Endothelial cell of umbilical vein (primary cell): Measurements from ENCODE around the gene ADRA2C. TPM values are rescaled to one million over a fixed set of nuclear protein-coding genes. Genes with fewer than 3 reads are reported as not detected.

Source experiments
- BruUV-seq: library from RNA; stranded (reverse); fragments of 400-500 nt; replicated peaks from 2 replicates; lab custom pipeline; 2021; lab: Mats Ljungman, UMichigan
- CTCF ChIA-PET: fragments of 300-600, 350-600 bp; sonication (Branson Sonifier 250); formaldehyde crosslinking; loops from one replicate; lab custom pipeline; 2021; ENCODE audit warnings: antibody characterized with exemption, inconsistent platforms; lab: Charles Lee
- POLR2A ChIA-PET: fragments of 300-600, 350-600 bp; sonication (Branson Sonifier 250); formaldehyde crosslinking; loops from one replicate; lab custom pipeline; 2021; ENCODE audit warnings: antibody characterized with exemption, inconsistent platforms; lab: Charles Lee
- DNase-seq: peaks from one replicate; pipeline ENCODE4 v3.0.0-alpha.2; 2011; ENCODE audit warnings: low read depth, low spot score
- FAIRE-seq: peaks from 2 replicates; lab custom pipeline; 2011; peaks lifted over from hg19 to GRCh38; lab: Jason Lieb, UNC
- H2AFZ ChIP-seq: 2 replicates; pipeline ENCODE4 v1.6.0; 2012; ENCODE audit warnings: low read depth, low read length, control low read depth, inconsistent platforms
- H3K27ac ChIP-seq: 2 replicates; pipeline ENCODE4 v1.5.1; 2011; ENCODE audit warnings: low read depth, mild to moderate bottlenecking, control low read depth, low read length, moderate library complexity; ENCODE audit not compliant: insufficient read depth
- H3K27me3 ChIP-seq, 2 experiments: 2 replicates each; pipeline versions ENCODE4 v1.6.0 to v1.6.1; 2011; ENCODE audit warnings: low read length in 2 of 2, mixed read lengths in 1 of 2; ENCODE audit not compliant: control insufficient read depth in 2 of 2, insufficient read depth in 2 of 2
- H3K36me3 ChIP-seq, 2 experiments: 2 replicates in 1 of 2; 3 replicates in 1 of 2; pipeline ENCODE4 v1.5.1; 2011; ENCODE audit warnings: low read length in 2 of 2, mild to moderate bottlenecking in 1 of 2, moderate library complexity in 1 of 2; ENCODE audit not compliant: control insufficient read depth in 2 of 2, insufficient read depth in 2 of 2; ENCODE audit errors: extremely low read depth in 1 of 2
- H3K4me1 ChIP-seq: 3 replicates; pipeline ENCODE4 v1.5.1; 2011; ENCODE audit warnings: mild to moderate bottlenecking, low read length; ENCODE audit not compliant: control insufficient read depth, insufficient read depth; ENCODE audit errors: extremely low read depth
- H3K4me2 ChIP-seq: 2 replicates; pipeline ENCODE4 v1.6.1; 2011; ENCODE audit warnings: low read length, control low read depth, mixed read lengths; ENCODE audit not compliant: insufficient read depth
- H3K4me3 ChIP-seq, 3 experiments: fragments of 200-600 bp in 1 of 3; sonication (generic), shearing (Covaris generic) in 1 of 3; replicated peaks in 1 of 3; 2 replicates each; pipeline ENCODE4 v1.5.1; 2011 to 2016; ENCODE audit warnings: control low read depth in 3 of 3, low read length in 3 of 3, mild to moderate bottlenecking in 2 of 3, inconsistent platforms in 1 of 3, low read depth in 1 of 3, moderate library complexity in 1 of 3; ENCODE audit not compliant: insufficient read depth in 1 of 3
- H3K79me2 ChIP-seq: 2 replicates; pipeline ENCODE4 v1.6.0; 2012; ENCODE audit warnings: low read length, inconsistent platforms; ENCODE audit not compliant: control insufficient read depth, insufficient read depth
- H3K9ac ChIP-seq: replicated peaks from 2 replicates; pipeline ENCODE3; 2011; ENCODE audit warnings: low read length, control low read depth; ENCODE audit not compliant: insufficient read depth; ENCODE audit errors: extremely low read depth
- H3K9me1 ChIP-seq: replicated peaks from 3 replicates; pipeline ENCODE4 v1.6.0; 2011; ENCODE audit warnings: mild to moderate bottlenecking, low read length; ENCODE audit not compliant: control insufficient read depth, insufficient read depth; ENCODE audit errors: extremely low read depth
- H3K9me3 ChIP-seq: replicated peaks from 2 replicates; pipeline ENCODE4 v1.5.1; 2012; ENCODE audit warnings: low read length, inconsistent platforms; ENCODE audit not compliant: control insufficient read depth, insufficient read depth
- H4K20me1 ChIP-seq: replicated peaks from 2 replicates; pipeline ENCODE3; 2011; ENCODE audit warnings: mild to moderate bottlenecking, low read length; ENCODE audit not compliant: control insufficient read depth, insufficient read depth; ENCODE audit errors: extremely low read depth
- EZH2 ChIP-seq: IDR thresholded peaks from 2 replicates; pipeline ENCODE4 v1.6.1; 2012; ENCODE audit warnings: borderline replicate concordance, low read depth, mild to moderate bottlenecking, moderate library complexity, low read length, inconsistent platforms; ENCODE audit not compliant: severe bottlenecking
- FOS ChIP-seq: IDR thresholded peaks from 2 replicates; pipeline ENCODE4 v1.6.1; 2011; ENCODE audit warnings: mild to moderate bottlenecking, low read length, moderate library complexity, borderline replicate concordance; ENCODE audit not compliant: insufficient read depth
- GATA2 ChIP-seq: IDR thresholded peaks from 2 replicates; pipeline ENCODE4 v1.7.0; 2011; ENCODE audit warnings: low read depth, mild to moderate bottlenecking, moderate library complexity, mixed read lengths, low read length; ENCODE audit not compliant: insufficient read length, insufficient read depth
- JUN ChIP-seq: IDR thresholded peaks from 2 replicates; pipeline ENCODE4 v1.6.1; 2011; ENCODE audit warnings: borderline replicate concordance, low read depth; ENCODE audit not compliant: insufficient read length, insufficient read depth
- MYC ChIP-seq: IDR thresholded peaks from one replicate; pipeline ENCODE4 v1.6.1; 2011; ENCODE audit warnings: mild to moderate bottlenecking, low read depth, low read length
- POLR2A ChIP-seq: IDR thresholded peaks from 2 replicates; pipeline ENCODE4 v1.6.1; 2012; ENCODE audit warnings: low read depth, mild to moderate bottlenecking, control low read depth, low read length
- POLR2AphosphoS5 ChIP-seq: IDR thresholded peaks from 2 replicates; pipeline ENCODE4 v1.6.1; 2012; ENCODE audit warnings: low read depth, mild to moderate bottlenecking, control low read depth, low read length, moderate library complexity; ENCODE audit not compliant: insufficient read depth
- dilution Hi-C: fragments of 300-500 bp; cut with MboI; formaldehyde crosslinking; loops from one replicate; pipeline ENCODE4 v1.15.0; 2019; ENCODE audit warnings: low sequenced_read_pairs; ENCODE audit not compliant: extremely low pct_ligation_motif_present
- intact Hi-C: fragments of 100-400 bp; cut with micrococcal nuclease; formaldehyde crosslinking; loops from one replicate; pipeline ENCODE4 v1.10.0; 2022
- polyA plus RNA-seq, 4 experiments: library from polyadenylated mRNA; depleted of rRNA in 3 of 4; stranded (reverse) in 3 of 4; unstranded in 1 of 4; fragments of >200 nt; gene quantifications; 2 replicates each; pipeline versions ENCODE4 v1.2.1 to v1.2.3, GENCODE V29; 2011 to 2012; ENCODE audit warnings: missing spikeins in 1 of 4
- total RNA-seq: library from RNA; stranded (reverse); gene quantifications from 2 replicates; pipeline ENCODE4 v1.2.3, GENCODE V29; 2021
- TF ChIP-seq, protein P1 (sequence below): IDR thresholded peaks from 2 replicates; pipeline ENCODE4 v1.6.1; 2011; ENCODE audit not compliant: insufficient read depth, insufficient read length
- TF ChIP-seq, protein P2 (sequence below), 2 donors: IDR thresholded peaks; 1 replicate in 1 of 2; 2 replicates in 1 of 2; pipeline ENCODE4 v1.5.1; 2011; ENCODE audit warnings: low read length in 2 of 2, mild to moderate bottlenecking in 2 of 2, moderate library complexity in 2 of 2, control low read depth in 1 of 2, inconsistent platforms in 1 of 2, low read depth in 1 of 2; ENCODE audit not compliant: insufficient read depth in 1 of 2; ENCODE audit errors: extremely low read depth in 1 of 2

The ADRA2C gene
- total and polyA plus RNA-seq, 2 donors (not counting 3 experiments of a cell fraction or from before 2014, with no cell fraction given), result 0.03 to 0.40 TPM

- Histone ChIP-seq H3K27ac (no peak overlapping the region), H4K20me1 (no peaks in the 10 kb centered on the region), H2AFZ (no peak overlapping the region), H3K9ac (no peak overlapping the region), H3K9me3 (no peaks in the 10 kb centered on the region), H3K79me2 (no peaks in the 10 kb centered on the region), H3K27me3 (no peaks in the 10 kb centered on the region), H3K36me3 (no peaks in the 10 kb centered on the region), H3K4me3 (no peak overlapping the region), H3K4me1 (no peaks in the 10 kb centered on the region), H3K9me1 (no peaks in the 10 kb centered on the region), H3K4me2 (no peak overlapping the region)
- dilution Hi-C loops, result no loop called here
- POLR2A ChIA-PET, result no interaction called here
- DNase-seq, result no peak
- no TSS peak for BruUV-seq
- CTCF ChIA-PET, result no interaction called here
- no peak for TF ChIP-seq POLR2AphosphoS5
- intact Hi-C loops, result no loop called here
- FAIRE-seq, result no peak
Measured at GRCh38 chr4:3721186-3721585, 45.0 kb upstream of the ADRA2C start.

GRCh38 chr4:3721627-3722026, 44.6 kb upstream of the ADRA2C start:
- Histone ChIP-seq H3K9ac (no peak overlapping the region), H3K9me1 (no peaks in the 10 kb centered on the region), H3K4me3 (no peak overlapping the region), H4K20me1 (no peaks in the 10 kb centered on the region), H3K4me1 (no peaks in the 10 kb centered on the region), H3K9me3 (no peaks in the 10 kb centered on the region), H3K4me2 (no peak overlapping the region), H2AFZ (no peak overlapping the region), H3K36me3 (no peaks in the 10 kb centered on the region), H3K79me2 (no peaks in the 10 kb centered on the region), H3K27ac (no peak overlapping the region), H3K27me3 (no peaks in the 10 kb centered on the region)
- no TSS peak for BruUV-seq
- TF ChIP-seq JUN, result no peak
- TF ChIP-seq POLR2AphosphoS5, result no peak
- TF ChIP-seq POLR2A, result no peak
- TF ChIP-seq FOS, result no peak
- TF ChIP-seq MYC, result no peak
- TF ChIP-seq GATA2, result no peak
- TF ChIP-seq EZH2, result no peak
- TF ChIP-seq, protein P1, sequence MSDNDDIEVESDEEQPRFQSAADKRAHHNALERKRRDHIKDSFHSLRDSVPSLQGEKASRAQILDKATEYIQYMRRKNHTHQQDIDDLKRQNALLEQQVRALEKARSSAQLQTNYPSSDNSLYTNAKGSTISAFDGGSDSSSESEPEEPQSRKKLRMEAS, result no peak
- TF ChIP-seq, protein P2, sequence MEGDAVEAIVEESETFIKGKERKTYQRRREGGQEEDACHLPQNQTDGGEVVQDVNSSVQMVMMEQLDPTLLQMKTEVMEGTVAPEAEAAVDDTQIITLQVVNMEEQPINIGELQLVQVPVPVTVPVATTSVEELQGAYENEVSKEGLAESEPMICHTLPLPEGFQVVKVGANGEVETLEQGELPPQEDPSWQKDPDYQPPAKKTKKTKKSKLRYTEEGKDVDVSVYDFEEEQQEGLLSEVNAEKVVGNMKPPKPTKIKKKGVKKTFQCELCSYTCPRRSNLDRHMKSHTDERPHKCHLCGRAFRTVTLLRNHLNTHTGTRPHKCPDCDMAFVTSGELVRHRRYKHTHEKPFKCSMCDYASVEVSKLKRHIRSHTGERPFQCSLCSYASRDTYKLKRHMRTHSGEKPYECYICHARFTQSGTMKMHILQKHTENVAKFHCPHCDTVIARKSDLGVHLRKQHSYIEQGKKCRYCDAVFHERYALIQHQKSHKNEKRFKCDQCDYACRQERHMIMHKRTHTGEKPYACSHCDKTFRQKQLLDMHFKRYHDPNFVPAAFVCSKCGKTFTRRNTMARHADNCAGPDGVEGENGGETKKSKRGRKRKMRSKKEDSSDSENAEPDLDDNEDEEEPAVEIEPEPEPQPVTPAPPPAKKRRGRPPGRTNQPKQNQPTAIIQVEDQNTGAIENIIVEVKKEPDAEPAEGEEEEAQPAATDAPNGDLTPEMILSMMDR (IDR thresholded peaks at IDR 0.05; ENCODE audit: extremely low read depth in 1 of 2, insufficient read depth in 1 of 2, low read depth in 1 of 2, low read length in 2 of 2), result no peak
- intact Hi-C loops, result no loop called here
- DNase-seq (no peak), FAIRE-seq (no peak)
- ChIA-PET CTCF (no interaction called here), POLR2A (no interaction called here)
- dilution Hi-C loops, result no loop called here
